SK-N-MC (cell line): ENCODE results near the gene PTPN1.
"Not testable (repeated sequence)": the region's sequence is repeated elsewhere in the genome, so short reads cannot be mapped to it uniquely, and the experiment has no call there.

Experiments
- DNase-seq: peaks from one replicate; pipeline ENCODE4 v3.0.0-alpha.2; 2011; ENCODE audit warnings: low read depth, low spot score
- H3K27ac ChIP-seq: fragments of 200-600 bp; sonication (generic); 2 replicates; pipeline ENCODE4 v1.5.1; 2016; ENCODE audit warnings: mixed run types
- H3K36me3 ChIP-seq: fragments of 200-600 bp; sonication (generic); 2 replicates; pipeline ENCODE4 v1.6.1; 2017; ENCODE audit warnings: antibody characterized with exemption, low read length, mixed read lengths; ENCODE audit not compliant: insufficient read depth
- H3K4me3 ChIP-seq: fragments of 200-600 bp; sonication (generic); 2 replicates; pipeline ENCODE4 v1.5.1; 2016
- H3K9ac ChIP-seq: fragments of 200-600 bp; sonication (generic); 2 replicates; pipeline ENCODE4 v1.8.0; 2017; ENCODE audit warnings: mixed run types, mixed read lengths; ENCODE audit not compliant: insufficient read length
- H3K9me3 ChIP-seq: fragments of 200-600 bp; sonication (generic); 2 replicates; pipeline ENCODE4 v1.6.1; 2017; ENCODE audit warnings: low read depth, mild to moderate bottlenecking, antibody characterized with exemption, low read length, moderate library complexity, mixed read lengths
- EZH2 ChIP-seq: fragments of 200-600 bp; sonication (generic); IDR thresholded peaks from one replicate; pipeline ENCODE4 v1.6.1; 2017; ENCODE audit warnings: antibody characterized with exemption
- FOXP2 ChIP-seq: optimal IDR thresholded peaks from 2 replicates; pipeline ENCODE3; 2011; ENCODE audit warnings: mild to moderate bottlenecking, moderate library complexity; ENCODE audit not compliant: insufficient read depth; ENCODE audit errors: extremely low read length, control extremely low read depth
- POLR2AphosphoS5 ChIP-seq: IDR thresholded peaks from 2 replicates; pipeline ENCODE4 v1.6.1; 2012; ENCODE audit warnings: mild to moderate bottlenecking, low read depth, low read length, borderline replicate concordance

Gene PTPN1

DNA sequence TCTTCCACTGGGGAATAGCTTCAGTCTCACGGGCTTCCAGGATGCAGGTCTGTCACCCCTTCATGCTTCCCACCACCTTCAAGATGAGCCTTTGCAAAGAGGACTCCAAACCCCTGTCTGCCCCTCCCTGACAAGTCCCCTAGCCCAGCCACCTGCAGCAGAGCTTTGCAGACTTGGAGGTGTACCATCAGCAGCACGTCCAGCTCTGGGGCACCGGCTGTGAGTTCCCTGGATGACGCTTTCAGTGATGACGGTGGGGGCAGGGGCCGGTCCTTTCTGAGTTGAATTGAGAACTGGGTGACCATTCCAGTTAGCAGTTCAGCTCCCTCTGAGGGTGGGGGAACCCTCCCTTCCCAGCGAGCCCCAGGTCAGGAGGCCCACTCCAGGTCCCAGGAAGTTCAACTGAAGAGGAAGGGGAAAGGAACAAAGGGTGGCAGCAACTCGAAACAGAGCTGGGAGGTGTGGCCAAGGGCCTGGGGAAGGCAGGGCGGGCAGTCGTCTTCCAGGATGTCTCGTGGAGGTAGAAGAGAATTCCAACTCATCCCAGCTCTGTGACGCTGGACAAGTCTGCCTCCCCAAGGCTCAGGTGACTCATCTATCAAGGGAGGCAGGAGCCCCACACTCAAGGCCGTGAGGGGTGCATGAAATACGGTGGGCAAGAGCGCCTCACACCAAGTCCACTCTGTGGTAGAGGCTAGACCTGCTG, 86.0 kb downstream of the PTPN1 start:
- no peak overlapping the region for H3K9ac ChIP-seq
- H3K4me3 ChIP-seq: no peak overlapping the region
- H3K9me3 ChIP-seq: no peaks in the 10 kb centered on the region
- TF ChIP-seq FOXP2 (no peak), POLR2AphosphoS5 (no peak), EZH2 (no peak)
- DNase-seq: no peak
- no peak overlapping the region for H3K27ac ChIP-seq
- no peaks in the 10 kb centered on the region for H3K36me3 ChIP-seq

DNA sequence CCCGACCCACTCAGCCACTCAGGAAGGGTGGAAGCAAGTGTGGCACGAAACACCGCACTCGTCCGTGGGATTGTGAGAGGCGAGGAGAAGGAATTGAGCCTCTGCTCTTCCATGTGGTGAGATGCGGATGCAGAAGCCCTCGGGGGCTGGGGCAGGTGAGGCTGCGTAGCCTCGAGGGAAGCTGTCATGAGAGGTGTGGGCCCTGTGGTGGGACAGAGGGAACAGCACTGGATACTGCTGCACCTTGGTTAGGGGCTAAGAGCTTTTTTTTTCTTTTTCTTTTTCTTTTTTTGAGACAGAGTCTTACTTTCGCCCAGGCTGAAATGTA, 86.5 kb downstream of the PTPN1 start:
- Histone ChIP-seq H3K9ac (no peak overlapping the region), H3K4me3 (no peak overlapping the region), H3K9me3 (no peaks in the 10 kb centered on the region), H3K27ac (no peak overlapping the region), H3K36me3 (no peaks in the 10 kb centered on the region)
- DNase-seq: no peak
- TF ChIP-seq EZH2 (no peak), FOXP2 (no peak), POLR2AphosphoS5 (no peak)

DNA sequence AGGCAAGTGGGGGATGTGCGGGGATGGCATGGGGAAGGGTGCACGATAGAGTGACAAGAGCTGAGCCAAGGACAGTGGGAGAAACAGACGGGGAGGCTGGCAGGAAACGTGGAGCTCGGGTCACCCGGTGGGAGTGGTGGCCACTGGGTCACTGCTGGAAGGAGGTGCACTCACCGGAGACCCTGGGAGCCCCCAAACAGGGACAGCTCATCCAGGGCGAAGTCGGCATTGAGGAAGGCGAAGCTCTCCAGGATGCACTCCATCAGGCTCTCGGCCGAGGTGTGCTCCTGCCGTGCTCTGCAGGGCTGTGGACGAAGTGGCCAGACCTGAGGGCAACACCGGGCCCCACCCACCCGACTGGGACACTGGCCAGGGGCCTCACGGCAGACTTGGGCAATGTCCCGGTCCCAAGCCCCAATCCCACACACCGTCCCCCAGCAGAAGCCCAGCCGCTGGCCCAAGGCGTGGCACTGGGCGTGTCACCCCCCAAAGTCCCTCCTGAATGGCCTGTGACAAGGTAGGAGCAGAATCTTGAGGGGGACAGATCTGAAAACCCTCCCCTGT, 87.3 kb downstream of the PTPN1 start:
- no peak for TF ChIP-seq POLR2AphosphoS5
- no peak for TF ChIP-seq FOXP2
- TF ChIP-seq EZH2: no peak
- H3K27ac ChIP-seq: no peak overlapping the region
- H3K9me3 ChIP-seq: no peaks in the 10 kb centered on the region
- no peaks in the 10 kb centered on the region for H3K36me3 ChIP-seq
- no peak overlapping the region for H3K4me3 ChIP-seq
- H3K9ac ChIP-seq: no peak overlapping the region
- DNase-seq: no peak

DNA sequence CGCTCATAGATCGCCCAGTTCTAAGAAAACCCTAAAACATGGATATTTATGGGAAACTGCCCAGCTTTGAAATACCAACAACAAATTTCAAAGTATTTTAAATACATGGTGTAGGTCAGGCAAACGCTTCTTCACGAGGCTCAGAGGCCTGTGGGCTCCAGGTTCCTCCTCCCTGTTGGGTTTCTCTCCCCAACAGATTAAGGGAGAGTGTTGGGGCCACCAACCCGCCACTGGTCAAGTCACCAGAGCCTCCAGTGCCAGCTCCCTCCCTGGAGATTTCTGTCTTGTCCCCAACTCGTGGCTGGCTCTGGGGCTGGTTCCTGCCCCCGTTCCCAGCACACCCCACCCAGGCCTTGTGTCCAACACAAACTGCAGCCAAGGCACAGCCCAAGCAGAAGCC, 87.9 kb downstream of the PTPN1 start:
- Histone ChIP-seq H3K9me3 (no peaks in the 10 kb centered on the region), H3K27ac (no peak overlapping the region), H3K4me3 (no peak overlapping the region), H3K9ac (no peak overlapping the region), H3K36me3 (no peaks in the 10 kb centered on the region)
- TF ChIP-seq EZH2: no peak
- no peak for TF ChIP-seq POLR2AphosphoS5
- TF ChIP-seq FOXP2: no peak
- DNase-seq: no peak

DNA sequence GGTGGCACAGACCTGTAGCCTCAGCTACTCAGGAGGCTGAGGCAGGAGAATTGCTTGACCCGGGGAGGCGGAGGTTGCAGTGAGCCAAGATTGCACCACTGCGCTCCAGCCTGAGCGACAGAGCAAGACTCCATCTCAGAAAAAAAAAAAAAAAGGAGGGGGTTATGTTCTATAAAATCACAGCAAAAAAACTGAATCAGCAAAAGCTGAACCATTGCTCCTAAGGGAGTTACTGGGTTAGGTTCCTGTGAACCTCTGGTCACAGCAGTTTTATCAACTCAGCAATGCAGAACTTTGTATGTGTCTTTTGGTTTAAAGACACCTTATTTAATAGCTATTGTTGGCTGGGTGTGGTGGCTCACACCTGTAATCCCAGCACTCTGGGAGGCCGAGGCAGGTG, 88.6 kb downstream of the PTPN1 start:
- not testable (repeated sequence) for H3K4me3 ChIP-seq, DNase-seq, H3K9me3 ChIP-seq, H3K9ac ChIP-seq, H3K36me3 ChIP-seq, H3K27ac ChIP-seq

DNA sequence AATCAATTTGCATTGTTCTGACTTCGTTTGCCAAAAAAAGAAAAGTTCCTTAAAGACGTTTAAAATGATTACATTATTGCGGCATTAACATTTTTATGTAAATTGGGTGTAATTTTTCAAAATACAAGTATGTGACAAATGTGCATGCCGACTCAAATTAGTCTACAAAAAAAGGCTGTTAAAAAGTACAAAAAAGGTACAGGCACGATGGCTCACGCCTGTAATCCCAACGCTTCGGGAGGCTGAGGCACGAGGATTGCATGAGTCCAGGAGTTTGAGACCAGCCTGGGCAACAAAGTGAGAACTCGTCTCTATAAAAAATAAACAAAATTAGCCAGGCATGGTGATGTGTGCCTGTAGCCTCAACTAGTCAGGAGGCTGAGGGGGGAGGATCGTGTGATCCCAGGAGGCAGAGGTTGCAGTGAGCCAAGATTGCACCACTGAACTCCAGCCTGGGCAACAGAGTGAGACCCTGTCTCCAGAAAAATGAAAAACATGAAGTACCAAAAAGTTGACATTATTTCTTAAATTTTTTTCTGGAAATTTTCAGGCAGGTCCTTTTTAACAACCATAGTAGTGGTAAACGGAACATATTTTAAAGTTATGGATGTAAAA, 90.2 kb downstream of the PTPN1 start:
- H3K27ac ChIP-seq: no peak overlapping the region
- H3K36me3 ChIP-seq: no peaks in the 10 kb centered on the region; the same call in 1 of the 2 replicates
- H3K9ac ChIP-seq: no peak overlapping the region
- no peaks in the 10 kb centered on the region for H3K9me3 ChIP-seq
- no peak overlapping the region for H3K4me3 ChIP-seq
- DNase-seq: no peak
- TF ChIP-seq POLR2AphosphoS5: no peak
- TF ChIP-seq FOXP2: no peak
- no peak for TF ChIP-seq EZH2

DNA sequence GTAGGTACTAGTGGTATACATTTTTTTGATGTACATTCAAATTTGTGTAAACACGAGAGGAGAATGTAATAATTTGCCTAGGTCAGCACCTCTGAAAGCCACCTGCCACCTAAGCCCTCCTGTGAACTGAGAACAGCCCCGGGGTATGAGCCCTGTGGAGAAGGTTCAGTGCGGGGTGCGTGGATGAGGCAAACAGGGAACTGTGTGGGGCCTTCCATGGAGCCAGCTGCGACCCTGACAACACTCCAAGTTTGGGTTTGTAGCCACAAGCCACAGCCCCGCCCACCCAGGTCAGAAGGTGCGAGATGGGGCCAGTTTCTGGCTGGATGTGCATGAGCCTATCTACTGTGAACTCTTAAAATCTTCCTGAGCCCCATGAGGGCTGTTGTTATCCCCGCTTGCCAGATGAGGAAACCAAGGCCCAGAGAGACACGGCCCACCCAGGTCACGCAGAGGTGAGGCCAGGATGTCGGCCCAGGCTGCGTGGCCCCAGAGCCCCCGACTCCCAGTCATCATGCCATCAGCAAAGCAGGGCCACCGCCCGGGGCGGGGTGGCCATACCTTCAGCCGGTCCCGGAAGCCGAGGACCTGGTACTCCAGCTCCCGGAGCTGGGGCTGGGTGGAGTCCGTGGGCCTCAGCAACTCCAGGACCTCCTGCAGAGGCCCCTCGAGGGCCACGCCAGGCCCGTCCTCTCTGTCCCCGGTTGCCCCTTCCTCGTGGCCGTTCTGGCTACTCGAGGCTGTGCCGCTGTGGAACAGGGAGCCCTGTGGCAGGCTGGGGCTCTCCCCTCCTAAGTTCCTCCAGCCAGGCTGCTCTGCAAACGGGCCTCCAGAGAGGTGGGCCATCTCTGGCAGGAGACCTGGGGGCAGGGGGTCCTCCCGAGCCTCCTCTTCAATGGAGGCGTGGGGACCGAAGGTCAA, 91.6 kb downstream of the PTPN1 start:
- Histone ChIP-seq H3K27ac (no peak overlapping the region), H3K9ac (no peak overlapping the region), H3K9me3 (no peaks in the 10 kb centered on the region), H3K36me3 (no peaks in the 10 kb centered on the region; the same call in 1 of the 2 replicates), H3K4me3 (no peak overlapping the region)
- no peak for TF ChIP-seq POLR2AphosphoS5
- TF ChIP-seq FOXP2: no peak
- TF ChIP-seq EZH2: no peak
- no peak for DNase-seq

DNA sequence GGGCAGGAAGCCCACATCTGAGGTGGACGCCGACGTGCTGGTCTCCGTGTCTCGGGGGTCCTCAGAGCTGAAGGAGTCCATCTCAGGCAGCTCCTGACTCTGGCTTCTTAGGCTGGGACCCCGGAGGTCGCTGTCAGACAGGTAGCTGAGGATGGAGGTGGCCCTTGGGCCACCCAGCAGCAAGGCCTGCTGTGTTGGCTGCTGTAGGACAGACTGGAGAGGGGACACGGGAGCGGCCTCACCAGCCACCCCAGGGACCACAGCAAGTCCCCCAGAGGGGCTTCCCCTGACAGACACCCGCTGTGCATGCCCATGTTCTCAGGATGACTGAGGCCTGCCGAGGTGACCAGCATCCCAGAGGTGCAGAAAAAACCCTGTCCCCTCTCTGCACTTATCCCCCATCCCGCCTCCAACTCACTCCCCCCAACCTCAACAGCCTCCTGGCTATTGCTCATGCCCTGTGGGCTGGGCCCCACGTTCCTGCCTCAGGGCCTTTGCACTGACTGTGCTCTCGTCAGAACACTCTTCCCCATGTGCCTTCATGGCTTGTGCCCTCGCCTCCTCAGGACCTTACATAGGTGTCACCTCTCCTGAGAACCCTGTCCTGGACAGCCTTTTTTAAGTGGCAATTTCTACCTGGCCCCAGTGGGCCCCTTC, 92.4 kb downstream of the PTPN1 start:
- DNase-seq: no peak
- H3K36me3 ChIP-seq: no peaks in the 10 kb centered on the region; the same call in 1 of the 2 replicates
- no peak overlapping the region for H3K9ac ChIP-seq
- H3K27ac ChIP-seq: no peak overlapping the region
- H3K4me3 ChIP-seq: no peak overlapping the region
- H3K9me3 ChIP-seq: no peaks in the 10 kb centered on the region
- TF ChIP-seq POLR2AphosphoS5 (no peak), EZH2 (no peak), FOXP2 (no peak)
